Stimulated activated CD8-positive, alpha-beta memory T cell treated with anti-CD3 and anti-CD28 coated beads, Interleukin-12 subunit alpha, Interleukin-12 subunit beta, amount 100 ng/mL, for 1 hour (primary cell): ENCODE results near the gene EIF5AL1.
"Not testable (repeated sequence)": the region's sequence is repeated elsewhere in the genome, so short reads cannot be mapped to it uniquely, and the experiment has no call there.

Source experiments
- DNase-seq: peaks from one replicate; pipeline ENCODE4 v3.0.0-alpha.2; 2020; ENCODE audit warnings: low read depth

The EIF5AL1 gene

GRCh38 chr10:79509934-79510508, 2.3 kb upstream of the EIF5AL1 start:
- DNase-seq, result not testable (repeated sequence)

GRCh38 chr10:79516532-79517205, 4.3 kb downstream of the EIF5AL1 start:
- not testable (repeated sequence) for DNase-seq

- DNase-seq, result not testable (repeated sequence)
Measured at GRCh38 chr10:79517567-79517966, 5.2 kb downstream of the EIF5AL1 start.

GRCh38 chr10:79521751-79522150, 9.4 kb downstream of the EIF5AL1 start:
- DNase-seq, result not testable (repeated sequence)

GRCh38 chr10:79522464-79522863, 10.1 kb downstream of the EIF5AL1 start:
- not testable (repeated sequence) for DNase-seq

GRCh38 chr10:79523157-79523853, 11.0 kb downstream of the EIF5AL1 start:
- DNase-seq, result not testable (repeated sequence)

GRCh38 chr10:79525049-79525710, 12.8 kb downstream of the EIF5AL1 start:
- not testable (repeated sequence) for DNase-seq

- not testable (repeated sequence) for DNase-seq
Measured at GRCh38 chr10:79528261-79528660, 15.9 kb downstream of the EIF5AL1 start.

- DNase-seq, result not testable (repeated sequence)
Measured at GRCh38 chr10:79533142-79533902, 21.0 kb downstream of the EIF5AL1 start.

GRCh38 chr10:79533903-79534175, 21.5 kb downstream of the EIF5AL1 start:
- not testable (repeated sequence) for DNase-seq

- not testable (repeated sequence) for DNase-seq
Measured at GRCh38 chr10:79538311-79538710, 26.0 kb downstream of the EIF5AL1 start.

- DNase-seq, result not testable (repeated sequence)
Measured at GRCh38 chr10:79540930-79541329, 28.6 kb downstream of the EIF5AL1 start.

GRCh38 chr10:79542626-79543025, 30.3 kb downstream of the EIF5AL1 start:
- DNase-seq, result no peak

GRCh38 chr10:79544408-79544807, 32.1 kb downstream of the EIF5AL1 start:
- DNase-seq, result not testable (repeated sequence)

GRCh38 chr10:79544926-79545659, 32.8 kb downstream of the EIF5AL1 start:
- not testable (repeated sequence) for DNase-seq

- not testable (repeated sequence) for DNase-seq
Measured at GRCh38 chr10:79547128-79547527, 34.8 kb downstream of the EIF5AL1 start.

- no peak for DNase-seq
Measured at GRCh38 chr10:79547973-79548372, 35.6 kb downstream of the EIF5AL1 start.

GRCh38 chr10:79552143-79552542, 39.8 kb downstream of the EIF5AL1 start:
- DNase-seq, result no peak

GRCh38 chr10:79555354-79556309, 43.3 kb downstream of the EIF5AL1 start:
- no peak for DNase-seq

GRCh38 chr10:79556961-79557360, 44.6 kb downstream of the EIF5AL1 start:
- DNase-seq, result not testable (repeated sequence)
